GM18870 (cell line): ENCODE measurements around the gene POLR2F.
A peak's percentile ranks its signal among the peaks of the same experiment; 100 is the strongest.
"Not testable (repeated sequence)": the region's sequence is repeated elsewhere in the genome, so short reads cannot be mapped to it uniquely, and the experiment has no call there.

Experiments used
- ATAC-seq: cut with Tn5 transposase; IDR thresholded peaks from one replicate; pipeline ENCODE4 v1.9.1; 2021; ENCODE audit warnings: moderate library complexity; ENCODE audit not compliant: unreplicated experiment

POLR2F gene

GRCh38 chr22:37952629-37953028, 870 bp upstream of the POLR2F start:
- not testable (repeated sequence) for ATAC-seq

GRCh38 chr22:37953062-37953436, 450 bp upstream of the POLR2F start:
- peak; percentile 31 for ATAC-seq

- ATAC-seq: no peak
Observed at GRCh38 chr22:37954686-37955085, 1.2 kb downstream of the POLR2F start.

GRCh38 chr22:37955825-37956397, 2.4 kb downstream of the POLR2F start:
- not testable (repeated sequence) for ATAC-seq

- no peak for ATAC-seq
Observed at GRCh38 chr22:37957232-37957631, 3.7 kb downstream of the POLR2F start.

- ATAC-seq: no peak
Observed at GRCh38 chr22:37959231-37959825, 5.8 kb downstream of the POLR2F start.

- ATAC-seq: no peak
Observed at GRCh38 chr22:37961062-37961461, 7.6 kb downstream of the POLR2F start.

- no peak for ATAC-seq
Observed at GRCh38 chr22:37965940-37966664, 12.6 kb downstream of the POLR2F start.

- no peak for ATAC-seq
Observed at GRCh38 chr22:37967147-37967546, 13.6 kb downstream of the POLR2F start.

- no peak for ATAC-seq
Observed at GRCh38 chr22:37967637-37968451, 14.3 kb downstream of the POLR2F start.

GRCh38 chr22:37968452-37969251, 15.2 kb downstream of the POLR2F start:
- ATAC-seq: no peak

- ATAC-seq: no peak
Observed at GRCh38 chr22:37970864-37971263, 17.4 kb downstream of the POLR2F start.

- ATAC-seq: no peak
Observed at GRCh38 chr22:37971475-37972434, 18.3 kb downstream of the POLR2F start.

- ATAC-seq: no peak
Observed at GRCh38 chr22:37972527-37972926, 19.0 kb downstream of the POLR2F start.

- ATAC-seq: no peak
Observed at GRCh38 chr22:37973271-37974170, 20.0 kb downstream of the POLR2F start.

GRCh38 chr22:37975153-37975552, 21.7 kb downstream of the POLR2F start:
- no peak for ATAC-seq

- ATAC-seq: not testable (repeated sequence)
Observed at GRCh38 chr22:37976022-37976421, 22.5 kb downstream of the POLR2F start.

GRCh38 chr22:37976547-37976946, 23.0 kb downstream of the POLR2F start:
- no peak for ATAC-seq

- ATAC-seq: no peak
Observed at GRCh38 chr22:37979782-37980181, 26.3 kb downstream of the POLR2F start.
